ENCODE data around the gene SYCP3.

GRCh38 chr12:101772012-101772775, 32.9 kb upstream of the SYCP3 start:
- TF ChIP-seq POU6F1 (CRISPR knock-in tag; IDR thresholded peaks at IDR 0.05; ENCODE audit: borderline replicate concordance, low read depth) (no peak), ESRRG (CRISPR knock-in tag; IDR thresholded peaks at IDR 0.05) (no peak), CSDC2 (CRISPR knock-in tag; IDR thresholded peaks at IDR 0.05) (no peak), OSR1 (CRISPR knock-in tag; IDR thresholded peaks at IDR 0.05) (no peak), ZNF565 (CRISPR knock-in tag; conservative IDR thresholded peaks at IDR 0.05; ENCODE audit: low read depth) (no peak), PATZ1 (CRISPR knock-in tag; IDR thresholded peaks at IDR 0.05; ENCODE audit: borderline replicate concordance) (no peak), ZFP30 (CRISPR knock-in tag; IDR thresholded peaks at IDR 0.05) (no peak)
